Left ventricle myocardium superior (tissue), 1 donor: ENCODE results near the gene LZTS3. TPM values are rescaled to one million over a fixed set of nuclear protein-coding genes. Genes with fewer than 3 reads are reported as not detected.

Experiments
- ATAC-seq: fragments of 200-7000 bp; cut with Tn5 transposase; one replicate; pipeline ENCODE4 v1.9.1; 2020; ENCODE audit warnings: mild to moderate bottlenecking, moderate library complexity
- DNase-seq: peaks from one replicate; pipeline ENCODE4 v3.0.0-alpha.2; 2020
- intact Hi-C: fragments of 100-400 bp; cut with micrococcal nuclease; formaldehyde crosslinking; loops from one replicate; pipeline ENCODE4 v1.11.0; 2022
- total RNA-seq: library from RNA; stranded (reverse); fragmentation: NEBNext Ultra II Directional; extraction: Animal tissue kit (Norgen Biotek cat#: 25700); gene quantifications from one replicate; pipeline ENCODE4 v1.2.1, GENCODE V29; 2021
- donor health status: DM: no; HTN: yes; CAD: no; lungs with severe emphysema.

The LZTS3 gene
- total RNA-seq, 1 donor from 2014 or later, result 17.6 TPM

- intact Hi-C loops, result no loop called here
- DNase-seq (no peak), ATAC-seq (no peak)
Observed at GRCh38 chr20:3121955-3122610, 51.3 kb downstream of the LZTS3 start.

GRCh38 chr20:3121271-3121911 is 52.0 kb downstream of the LZTS3 start:
- ATAC-seq (no peak), DNase-seq (no peak)
- intact Hi-C loops, result no loop called here

GRCh38 chr20:3119044-3119443 is 54.3 kb downstream of the LZTS3 start:
- ATAC-seq (no peak), DNase-seq (no peak)
- intact Hi-C loops, result loop anchor here (5.0 kb wide), 1 partner anchor 67 kb away; no protein-coding TSS in a partner anchor

- ATAC-seq (peak; percentile 88), DNase-seq (peak; percentile 73)
- intact Hi-C loops, result loop anchor here (5.0 kb wide), 1 partner anchor 66 kb away; no protein-coding TSS in a partner anchor
Observed at GRCh38 chr20:3117839-3118379, 55.4 kb downstream of the LZTS3 start.

DNA sequence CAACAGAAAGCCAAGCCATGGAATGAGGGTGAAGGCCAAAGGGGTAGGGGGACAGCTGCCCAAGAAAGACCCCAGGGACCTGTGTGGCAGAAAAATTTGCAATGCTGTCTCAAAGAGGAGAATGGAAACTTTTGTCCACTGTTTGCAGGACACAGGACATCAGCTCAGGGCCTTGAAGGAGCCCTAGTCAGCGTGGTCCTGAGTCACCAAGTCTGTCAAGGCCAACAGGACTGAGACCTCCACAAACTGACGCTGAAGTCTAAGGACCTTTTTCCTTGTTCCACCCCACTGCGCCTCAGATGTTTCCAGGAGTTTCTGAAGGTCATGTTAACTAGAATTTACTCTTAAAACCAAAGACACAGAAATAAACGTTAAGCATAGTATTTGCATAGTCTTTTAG is 57.0 kb downstream of the LZTS3 start:
- ATAC-seq (no peak), DNase-seq (no peak)
- intact Hi-C loops, result loop anchor here (5.0 kb wide), 1 partner anchor 64 kb away; no protein-coding TSS in a partner anchor

- DNase-seq (peak; percentile 41), ATAC-seq (peak; percentile 39)
- intact Hi-C loops, result loop anchor here (5.0 kb wide), 1 partner anchor 63 kb away; no protein-coding TSS in a partner anchor
Observed at GRCh38 chr20:3115190-3116107, 57.9 kb downstream of the LZTS3 start.

Other genes with a start within 250 kb of the LZTS3 start
- not detected for gene GNRH2, start 129.9 kb downstream of the LZTS3 start, total RNA-seq
- 57.5 TPM for gene MRPS26, start 127.5 kb downstream of the LZTS3 start, total RNA-seq
- gene OXT, start 101.9 kb downstream of the LZTS3 start, total RNA-seq, result not detected
- not detected for gene AVP, start 88.8 kb downstream of the LZTS3 start, total RNA-seq
- gene FASTKD5, start 13.7 kb downstream of the LZTS3 start, total RNA-seq, result 29.1 TPM
- gene UBOX5, start 13.7 kb downstream of the LZTS3 start, total RNA-seq, result 2.9 TPM
- 37.2 TPM for gene DDRGK1, start 31.1 kb upstream of the LZTS3 start, total RNA-seq
- gene ITPA, start 35.9 kb upstream of the LZTS3 start, total RNA-seq, result 17.2 TPM
- gene SLC4A11, start 65.6 kb upstream of the LZTS3 start, total RNA-seq, result 0.82 TPM
- gene DNAAF9, start 234.1 kb upstream of the LZTS3 start, total RNA-seq, result 20.1 TPM